Measurements from ENCODE around the gene CCDC127. TPM values are rescaled to one million over a fixed set of nuclear protein-coding genes. Genes with fewer than 3 reads are reported as not detected.

CCDC127 gene
- total RNA-seq, 2 donors from 2014 or later: 3.5 to 5.3 TPM

- H3K9ac ChIP-seq (ENCODE audit: low read depth in 2 of 2, low read length in 2 of 2): no peak overlapping the region
- H3K36me3 ChIP-seq: no peaks in the 10 kb centered on the region
- H3K4me1 ChIP-seq: no peaks in the 10 kb centered on the region
- H3K27ac ChIP-seq: no peak overlapping the region
- H3K9me3 ChIP-seq: no peaks in the 10 kb centered on the region
- no peak for DNase-seq
- no peak for TF ChIP-seq CTCF (IDR thresholded peaks at IDR 0.05)
- intact Hi-C loops (cut with DNase I): no loop called here
- no peak overlapping the region for H3K4me3 ChIP-seq
- H3K27me3 ChIP-seq: no peaks in the 10 kb centered on the region
Observed at GRCh38 chr5:181160-181559, 36.8 kb downstream of the CCDC127 start.

- H3K4me3 ChIP-seq: no peak overlapping the region
- H3K27me3 ChIP-seq: no peaks in the 10 kb centered on the region
- H3K9me3 ChIP-seq: no peaks in the 10 kb centered on the region
- no peak overlapping the region for H3K27ac ChIP-seq
- intact Hi-C loops (cut with DNase I): no loop called here
- no peak for TF ChIP-seq CTCF (IDR thresholded peaks at IDR 0.05)
- no peaks in the 10 kb centered on the region for H3K36me3 ChIP-seq
- no peak overlapping the region for H3K9ac ChIP-seq (ENCODE audit: low read depth in 2 of 2, low read length in 2 of 2)
- DNase-seq: no peak
- H3K4me1 ChIP-seq: no peaks in the 10 kb centered on the region
Observed at GRCh38 chr5:180286-180918, 37.6 kb downstream of the CCDC127 start.

- Histone ChIP-seq H3K9ac (ENCODE audit: low read depth in 2 of 2, low read length in 2 of 2) (no peak overlapping the region), H3K36me3 (no peaks in the 10 kb centered on the region), H3K4me3 (no peak overlapping the region), H3K9me3 (no peaks in the 10 kb centered on the region), H3K27ac (no peak overlapping the region), H3K4me1 (no peaks in the 10 kb centered on the region), H3K27me3 (no peaks in the 10 kb centered on the region)
- TF ChIP-seq CTCF (IDR thresholded peaks at IDR 0.05): no peak
- intact Hi-C loops (cut with DNase I): no loop called here
- DNase-seq: no peak
Observed at GRCh38 chr5:179401-179800, 38.6 kb downstream of the CCDC127 start.

- no peak overlapping the region for H3K9ac ChIP-seq (ENCODE audit: low read depth in 2 of 2, low read length in 2 of 2)
- no peaks in the 10 kb centered on the region for H3K4me1 ChIP-seq
- H3K36me3 ChIP-seq: no peaks in the 10 kb centered on the region
- no peaks in the 10 kb centered on the region for H3K27me3 ChIP-seq
- no peak overlapping the region for H3K4me3 ChIP-seq
- H3K9me3 ChIP-seq: no peaks in the 10 kb centered on the region
- TF ChIP-seq CTCF (IDR thresholded peaks at IDR 0.05): no peak
- no peak for DNase-seq
- no peak overlapping the region for H3K27ac ChIP-seq
- intact Hi-C loops (cut with DNase I): no loop called here
Observed at GRCh38 chr5:178110-178509, 39.8 kb downstream of the CCDC127 start.

GRCh38 chr5:176296-176823 is 41.6 kb downstream of the CCDC127 start:
- Histone ChIP-seq H3K27ac (no peak overlapping the region), H3K27me3 (no peaks in the 10 kb centered on the region), H3K4me3 (no peak overlapping the region), H3K9me3 (no peaks in the 10 kb centered on the region), H3K9ac (ENCODE audit: low read depth in 2 of 2, low read length in 2 of 2) (no peak overlapping the region), H3K36me3 (no peaks in the 10 kb centered on the region), H3K4me1 (no peaks in the 10 kb centered on the region)
- intact Hi-C loops (cut with DNase I): no loop called here
- DNase-seq: no peak
- TF ChIP-seq CTCF (IDR thresholded peaks at IDR 0.05): no peak

Measured in colonic mucosa (tissue), 4 donors.